IMR-90 (cell line): ENCODE data around the gene PARP12. TPM values are rescaled to one million over a fixed set of nuclear protein-coding genes. Genes with fewer than 3 reads are reported as not detected.

Experiments used
- ATAC-seq: fragments of 200-7000 bp; cut with Tn5 transposase; 2 replicates; pipeline ENCODE4 v1.9.1; 2020; ENCODE audit warnings: low read depth, mild to moderate bottlenecking, moderate library complexity
- BruUV-seq: library from RNA; stranded (reverse); fragments of 400-500 nt; replicated peaks from 2 replicates; lab custom pipeline; 2021; lab: Mats Ljungman, UMichigan
- CTCF ChIA-PET: fragments of 300-600 bp; formaldehyde crosslinking; extraction: SDS; loops from one replicate; lab custom pipeline; 2021; ENCODE audit warnings: antibody characterized with exemption; lab: Yijun Ruan, JAX
- POLR2A ChIA-PET: fragments of 300-600 bp; sonication (Branson Sonifier 250); formaldehyde crosslinking; loops from one replicate; lab custom pipeline; 2022; ENCODE audit warnings: antibody characterized with exemption; ENCODE audit not compliant: unreplicated experiment; lab: Charles Lee
- DNase-seq: peaks from one replicate; pipeline ENCODE4 v3.0.0; 2013
- H2AFZ ChIP-seq: replicated peaks from 2 replicates; pipeline ENCODE3; 2013; ENCODE audit warnings: low read length, mild to moderate bottlenecking; ENCODE audit not compliant: poor library complexity
- H2AK5ac ChIP-seq: 2 replicates; pipeline ENCODE4 v1.6.1; 2013; ENCODE audit warnings: low read depth, low read length, inconsistent platforms
- H2AK9ac ChIP-seq: replicated peaks from 2 replicates; pipeline ENCODE3; 2013; ENCODE audit warnings: mild to moderate bottlenecking, low read depth, low read length, moderate library complexity; ENCODE audit not compliant: poor library complexity
- H2BK120ac ChIP-seq: 2 replicates; pipeline ENCODE4 v1.6.1; 2013; ENCODE audit warnings: low read depth, low read length, inconsistent platforms
- H2BK15ac ChIP-seq: 3 replicates; pipeline ENCODE4 v1.6.1; 2013; ENCODE audit warnings: low read depth, low read length, inconsistent platforms
- H2BK20ac ChIP-seq: 2 replicates; pipeline ENCODE4 v1.6.1; 2013; ENCODE audit warnings: low read depth, mild to moderate bottlenecking, inconsistent platforms, low read length, moderate library complexity
- H2BK5ac ChIP-seq: 2 replicates; pipeline ENCODE4 v1.6.1; 2013; ENCODE audit warnings: mild to moderate bottlenecking, low read depth, low read length, inconsistent platforms; ENCODE audit not compliant: poor library complexity, severe bottlenecking
- H3K14ac ChIP-seq: replicated peaks from 2 replicates; pipeline ENCODE4 v1.6.1; 2013; ENCODE audit warnings: low read depth, low read length, inconsistent platforms
- H3K18ac ChIP-seq: 2 replicates; pipeline ENCODE4 v1.6.1; 2013; ENCODE audit warnings: low read depth, low read length, control low read depth
- H3K23ac ChIP-seq: 2 replicates; pipeline ENCODE4 v1.6.1; 2013; ENCODE audit warnings: low read depth, low read length, inconsistent platforms
- H3K27ac ChIP-seq: 2 replicates; pipeline ENCODE4 v1.5.1; 2013; ENCODE audit warnings: mild to moderate bottlenecking, control low read depth, low read length; ENCODE audit not compliant: insufficient read depth
- H3K27me3 ChIP-seq: 2 replicates; pipeline ENCODE4 v1.6.1; 2013; ENCODE audit warnings: low read length; ENCODE audit not compliant: control insufficient read depth, insufficient read depth
- H3K36me3 ChIP-seq: 2 replicates; pipeline ENCODE4 v1.6.1; 2013; ENCODE audit warnings: low read length, mixed read lengths; ENCODE audit not compliant: control insufficient read depth, insufficient read depth
- H3K4ac ChIP-seq: 2 replicates; pipeline ENCODE4 v1.6.1; 2013; ENCODE audit warnings: low read depth, low read length, inconsistent platforms
- H3K4me1 ChIP-seq: 2 replicates; pipeline ENCODE4 v1.6.1; 2013; ENCODE audit warnings: low read length, mixed read lengths; ENCODE audit not compliant: control insufficient read depth, insufficient read depth
- H3K4me2 ChIP-seq: 2 replicates; pipeline ENCODE4 v1.6.1; 2013; ENCODE audit warnings: low read depth, mild to moderate bottlenecking, control low read depth, low read length, moderate library complexity
- H3K4me3 ChIP-seq: 2 replicates; pipeline ENCODE4 v1.5.1; 2013; ENCODE audit warnings: low read depth, mild to moderate bottlenecking, control low read depth, low read length, moderate library complexity; ENCODE audit not compliant: insufficient read depth
- H3K56ac ChIP-seq: 2 replicates; pipeline ENCODE4 v1.6.1; 2013; ENCODE audit warnings: low read length, inconsistent platforms; ENCODE audit not compliant: insufficient read depth; ENCODE audit errors: extremely low read depth
- H3K79me1 ChIP-seq, 2 experiments: 2 replicates each; pipeline ENCODE4 v1.6.1; 2013; ENCODE audit warnings: low read length in 2 of 2, inconsistent platforms in 1 of 2, low read depth in 1 of 2
- H3K9ac ChIP-seq: 2 replicates; pipeline ENCODE4 v1.6.1; 2013; ENCODE audit warnings: low read depth, low read length, control low read depth
- H3K9me1 ChIP-seq: 2 replicates; pipeline ENCODE4 v1.6.1; 2013; ENCODE audit warnings: low read length, inconsistent platforms; ENCODE audit not compliant: insufficient read depth
- H3K9me3 ChIP-seq: 2 replicates; pipeline ENCODE4 v1.6.1; 2013; ENCODE audit warnings: low read length; ENCODE audit not compliant: control insufficient read depth, insufficient read depth
- H4K20me1 ChIP-seq: 2 replicates; pipeline ENCODE4 v1.6.1; 2013; ENCODE audit warnings: low read length, inconsistent platforms; ENCODE audit not compliant: insufficient read depth
- H4K5ac ChIP-seq: 2 replicates; pipeline ENCODE4 v1.6.1; 2013; ENCODE audit warnings: mild to moderate bottlenecking, low read depth, low read length, control low read depth
- H4K8ac ChIP-seq, 2 experiments: 2 replicates each; pipeline ENCODE4 v1.6.1; 2013; ENCODE audit warnings: low read depth in 2 of 2, low read length in 2 of 2, control low read depth in 1 of 2, inconsistent platforms in 1 of 2
- H4K91ac ChIP-seq: 2 replicates; pipeline ENCODE4 v1.6.1; 2013; ENCODE audit warnings: low read depth, low read length, inconsistent platforms; ENCODE audit not compliant: insufficient read depth
- BHLHE40 ChIP-seq: fragments of 150-350 bp; IDR thresholded peaks from 2 replicates; pipeline ENCODE4 v1.6.1; 2016; ENCODE audit warnings: mild to moderate bottlenecking, low read depth, low read length
- CEBPB ChIP-seq: IDR thresholded peaks from 2 replicates; pipeline ENCODE4 v1.6.1; 2012; ENCODE audit warnings: low read depth, low read length, improper control_type of control experiment
- CHD1 ChIP-seq: IDR thresholded peaks from 2 replicates; pipeline ENCODE4 v1.6.1; 2012; ENCODE audit warnings: low read depth, low read length, improper control_type of control experiment
- CTCF ChIP-seq: conservative IDR thresholded peaks from 2 replicates; pipeline ENCODE4 v1.5.1; 2012; ENCODE audit warnings: mild to moderate bottlenecking, low read depth, low read length, improper control_type of control experiment
- ELK1 ChIP-seq: fragments of 150-350 bp; IDR thresholded peaks from 2 replicates; pipeline ENCODE4 v1.6.1; 2016; ENCODE audit warnings: low read depth, mild to moderate bottlenecking, low read length, moderate library complexity, borderline replicate concordance
- FOS ChIP-seq: fragments of 150-350 bp; IDR thresholded peaks from 2 replicates; pipeline ENCODE4 v1.6.1; 2016; ENCODE audit warnings: low read depth, low read length
- MAFK ChIP-seq: IDR thresholded peaks from 2 replicates; pipeline ENCODE4 v1.6.1; 2012; ENCODE audit warnings: low read depth, low read length, improper control_type of control experiment
- MAZ ChIP-seq: IDR thresholded peaks from 2 replicates; pipeline ENCODE4 v1.6.1; 2012; ENCODE audit warnings: low read depth, mild to moderate bottlenecking, low read length, improper control_type of control experiment, moderate library complexity, borderline replicate concordance
- MXI1 ChIP-seq: IDR thresholded peaks from 2 replicates; pipeline ENCODE4 v1.6.1; 2012; ENCODE audit warnings: low read depth, mild to moderate bottlenecking, low read length, moderate library complexity, borderline replicate concordance
- NFE2L2 ChIP-seq: fragments of 150-350 bp; IDR thresholded peaks from 2 replicates; pipeline ENCODE4 v1.6.1; 2016; ENCODE audit warnings: low read depth, mild to moderate bottlenecking, low read length
- POLR2A ChIP-seq: IDR thresholded peaks from 2 replicates; pipeline ENCODE4 v1.6.1; 2012; ENCODE audit warnings: mild to moderate bottlenecking, low read depth, low read length
- RAD21 ChIP-seq: IDR thresholded peaks from 2 replicates; pipeline ENCODE4 v1.6.1; 2012; ENCODE audit warnings: low read length, improper control_type of control experiment
- RCOR1 ChIP-seq: IDR thresholded peaks from 2 replicates; pipeline ENCODE4 v1.6.1; 2012; ENCODE audit warnings: mild to moderate bottlenecking, low read length, improper control_type of control experiment; ENCODE audit not compliant: insufficient replicate concordance
- RFX5 ChIP-seq: IDR thresholded peaks from 2 replicates; pipeline ENCODE4 v1.8.0; 2012; ENCODE audit warnings: low read depth, mild to moderate bottlenecking, low read length, moderate library complexity
- SMC3 ChIP-seq: fragments of 150-350 bp; IDR thresholded peaks from 2 replicates; pipeline ENCODE4 v1.6.1; 2016; ENCODE audit warnings: low read depth, mild to moderate bottlenecking, antibody characterized with exemption, low read length, moderate library complexity
- USF2 ChIP-seq: fragments of 150-350 bp; IDR thresholded peaks from 2 replicates; pipeline ENCODE4 v1.6.1; 2017; ENCODE audit warnings: mild to moderate bottlenecking, antibody characterized with exemption, low read length, low read depth
- WGBS, 2 experiments: methylation state at CpG; one replicate each; pipeline versions ENCODE4 v1.1.5 to v1.1.7; 2013; ENCODE audit warnings: missing lambda C conversion rate in 2 of 2; ENCODE audit not compliant: insufficient read length in 1 of 2; ENCODE audit errors: extremely low coverage in 2 of 2; 5-methylcytosine and 5-hydroxymethylcytosine counted together
- dilution Hi-C: fragments of 300-500 bp; cut with HindIII; formaldehyde crosslinking; loops from one replicate; pipeline ENCODE4 v1.14.3; 2018; ENCODE audit warnings: low sequenced_read_pairs; ENCODE audit not compliant: unreplicated experiment
- in situ Hi-C: fragments of 300-500 bp; cut with MboI; formaldehyde crosslinking; loops from 3 replicates; pipeline ENCODE4 v1.14.3; 2019; ENCODE audit warnings: low sequenced_read_pairs, inconsistent platforms, mixed read lengths
- intact Hi-C: fragments of 100-400 bp; cut with micrococcal nuclease; formaldehyde crosslinking; loops from 2 replicates; pipeline ENCODE4 v1.10.0; 2022
- polyA plus RNA-seq, 3 experiments: library from polyadenylated mRNA; depleted of rRNA; stranded (reverse); fragments of >200 nt; gene quantifications; 2 replicates each; pipeline ENCODE4 v1.2.3, GENCODE V29; 2012; ENCODE audit warnings: low replicate concordance in 1 of 3
- total RNA-seq: library from RNA; depleted of rRNA; stranded (reverse); fragments of >200 nt; gene quantifications from 2 replicates; pipeline ENCODE4 v1.2.3, GENCODE V29; 2012

PARP12 gene
- total and polyA plus RNA-seq, 2 of the 4 experiments (the other 2 are of a cell fraction) = 7.2 to 11.3 TPM

- ChIA-PET POLR2A (no interaction called here), CTCF (no interaction called here)
- Histone ChIP-seq H4K8ac (no peak overlapping the region), H4K20me1 (no peaks in the 10 kb centered on the region), H3K9me3 (no peaks in the 10 kb centered on the region), H3K18ac (no peak overlapping the region), H3K4ac (no peak overlapping the region), H3K9ac (no peak overlapping the region), H3K4me2 (no peak overlapping the region), H4K91ac (no peak overlapping the region), H3K4me3 (no peak overlapping the region), H3K9me1 (no peaks in the 10 kb centered on the region), H2AFZ (no peak overlapping the region), H2BK120ac (no peak overlapping the region), H3K27me3 (no peaks in the 10 kb centered on the region), H2AK9ac (no peak overlapping the region), H2AK5ac (no peak overlapping the region), H3K23ac (no peak overlapping the region), H3K4me1 (no peaks in the 10 kb centered on the region), H3K79me1 (peaks cover 0 to 13% of the 10 kb centered on the region in 2 experiments; a peak in 1 of 4 replicates), H4K5ac (no peak overlapping the region), H2BK20ac (no peak overlapping the region), H2BK15ac (no peak overlapping the region), H3K14ac (no peak overlapping the region), H2BK5ac (no peak overlapping the region), H3K36me3 (peaks cover 5% of the 10 kb centered on the region), H3K56ac (no peak overlapping the region), H3K27ac (no peak overlapping the region)
- dilution Hi-C loops (no loop called here), in situ Hi-C loops (no loop called here), intact Hi-C loops (no loop called here)
- DNase-seq (no peak), ATAC-seq (no peak)
- TF ChIP-seq FOS (no peak), CEBPB (no peak), MXI1 (no peak), RCOR1 (no peak), CHD1 (no peak), SMC3 (no peak), ELK1 (no peak), USF2 (no peak), MAFK (no peak), POLR2A (no peak), NFE2L2 (no peak), BHLHE40 (no peak), RFX5 (no peak), MAZ (no peak), CTCF (no peak), RAD21 (no peak)
- 100% methylated on average over 1 of the region's 4 CpGs; no CpG with 5 or more reads in 1 of the 2 experiments for WGBS, 2 experiments
- BruUV-seq = no TSS peak
Measured at GRCh38 chr7:140048138-140048537, 14.6 kb downstream of the PARP12 start.
